ENCODE measurements around the gene SLC22A16. TPM values are rescaled to one million over a fixed set of nuclear protein-coding genes. Genes with fewer than 3 reads are reported as not detected.

Gene SLC22A16
- total RNA-seq, 1 experiment from 2014 or later = not detected

GRCh38 chr6:110485491-110485890, 9.1 kb upstream of the SLC22A16 start:
- Mint-ChIP-seq H3K27ac (ENCODE audit: low read depth, unreplicated experiment) (no peak overlapping the region), H3K9me3 (ENCODE audit: unreplicated experiment) (no peaks in the 10 kb centered on the region), H3K27me3 (ENCODE audit: insufficient read depth, unreplicated experiment) (no peaks in the 10 kb centered on the region), H3K4me3 (ENCODE audit: unreplicated experiment) (no peak overlapping the region), H3K36me3 (ENCODE audit: insufficient read depth, unreplicated experiment) (no peaks in the 10 kb centered on the region), H3K4me1 (ENCODE audit: insufficient read depth, unreplicated experiment) (peaks cover 6% of the 10 kb centered on the region)
- no peak for DNase-seq (ENCODE audit: unreplicated experiment)
- no TSS peak for BruUV-seq (replicated peaks)
- ChIA-PET POLR2A (interaction anchor here (0.6 kb wide), 1 partner anchor 393 kb away, joined by 3 read pairs; no protein-coding TSS in a partner anchor), CTCF (interaction anchor here (1.4 kb wide), 1 partner anchor 27 kb away, joined by 4 read pairs; no protein-coding TSS in a partner anchor)
- TF ChIP-seq, protein P1, sequence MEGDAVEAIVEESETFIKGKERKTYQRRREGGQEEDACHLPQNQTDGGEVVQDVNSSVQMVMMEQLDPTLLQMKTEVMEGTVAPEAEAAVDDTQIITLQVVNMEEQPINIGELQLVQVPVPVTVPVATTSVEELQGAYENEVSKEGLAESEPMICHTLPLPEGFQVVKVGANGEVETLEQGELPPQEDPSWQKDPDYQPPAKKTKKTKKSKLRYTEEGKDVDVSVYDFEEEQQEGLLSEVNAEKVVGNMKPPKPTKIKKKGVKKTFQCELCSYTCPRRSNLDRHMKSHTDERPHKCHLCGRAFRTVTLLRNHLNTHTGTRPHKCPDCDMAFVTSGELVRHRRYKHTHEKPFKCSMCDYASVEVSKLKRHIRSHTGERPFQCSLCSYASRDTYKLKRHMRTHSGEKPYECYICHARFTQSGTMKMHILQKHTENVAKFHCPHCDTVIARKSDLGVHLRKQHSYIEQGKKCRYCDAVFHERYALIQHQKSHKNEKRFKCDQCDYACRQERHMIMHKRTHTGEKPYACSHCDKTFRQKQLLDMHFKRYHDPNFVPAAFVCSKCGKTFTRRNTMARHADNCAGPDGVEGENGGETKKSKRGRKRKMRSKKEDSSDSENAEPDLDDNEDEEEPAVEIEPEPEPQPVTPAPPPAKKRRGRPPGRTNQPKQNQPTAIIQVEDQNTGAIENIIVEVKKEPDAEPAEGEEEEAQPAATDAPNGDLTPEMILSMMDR (IDR thresholded peaks at IDR 0.05; ENCODE audit: unreplicated experiment) = no peak
- intact Hi-C loops (cut with micrococcal nuclease) = no loop called here

GRCh38 chr6:110484321-110484720, 7.9 kb upstream of the SLC22A16 start:
- peak; percentile 60 for DNase-seq (ENCODE audit: unreplicated experiment)
- CTCF ChIA-PET = interaction anchor here (1.1 to 1.4 kb wide), 3 partner anchors 28 to 726 kb away, joined by 3 to 4 read pairs (median 3); no protein-coding TSS in a partner anchor
- Mint-ChIP-seq H3K36me3 (ENCODE audit: insufficient read depth, unreplicated experiment) (no peaks in the 10 kb centered on the region), H3K4me3 (ENCODE audit: unreplicated experiment) (no peak overlapping the region), H3K9me3 (ENCODE audit: unreplicated experiment) (no peaks in the 10 kb centered on the region), H3K4me1 (ENCODE audit: insufficient read depth, unreplicated experiment) (peaks cover 6% of the 10 kb centered on the region), H3K27me3 (ENCODE audit: insufficient read depth, unreplicated experiment) (no peaks in the 10 kb centered on the region), H3K27ac (ENCODE audit: low read depth, unreplicated experiment) (no peak overlapping the region)
- intact Hi-C loops (cut with micrococcal nuclease) = no loop called here
- no TSS peak for BruUV-seq (replicated peaks)
- POLR2A ChIA-PET = interaction anchor here (0.6 kb wide), 3 partner anchors 8 to 391 kb away, joined by 3 read pairs; no protein-coding TSS in a partner anchor
- TF ChIP-seq, protein P1 (IDR thresholded peaks at IDR 0.05; ENCODE audit: unreplicated experiment) = no peak

DNA sequence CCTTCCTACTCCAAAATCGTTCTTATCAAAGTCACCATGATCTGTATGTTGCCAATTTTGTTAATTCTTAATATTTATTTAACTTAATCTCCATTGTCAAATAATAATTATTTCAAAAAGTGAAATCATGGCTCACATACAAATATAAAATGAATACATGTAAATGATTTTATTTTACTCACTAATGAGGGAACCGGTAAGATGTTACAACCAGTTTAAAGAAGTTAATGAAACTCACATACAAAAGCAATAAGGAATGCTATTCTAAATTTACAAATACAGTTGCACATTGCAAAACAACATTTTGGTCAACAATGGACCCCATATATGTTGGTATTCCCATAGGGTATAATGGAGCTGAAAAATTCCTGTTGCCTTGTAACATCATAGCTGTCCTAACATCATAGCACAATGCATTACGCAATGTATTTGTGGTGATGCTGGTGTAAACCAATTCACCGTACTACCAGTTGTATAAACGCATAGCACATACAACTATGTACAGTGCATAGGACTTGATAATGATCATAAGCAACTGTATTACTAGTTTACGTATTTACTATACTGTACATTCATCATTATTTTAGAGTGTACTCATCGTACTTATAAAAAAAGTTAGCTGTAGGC, 6.5 kb upstream of the SLC22A16 start:
- TF ChIP-seq, protein P1 (IDR thresholded peaks at IDR 0.05; ENCODE audit: unreplicated experiment) = no peak
- Mint-ChIP-seq H3K36me3 (ENCODE audit: insufficient read depth, unreplicated experiment) (no peaks in the 10 kb centered on the region), H3K27me3 (ENCODE audit: insufficient read depth, unreplicated experiment) (no peaks in the 10 kb centered on the region), H3K4me3 (ENCODE audit: unreplicated experiment) (no peak overlapping the region), H3K27ac (ENCODE audit: low read depth, unreplicated experiment) (no peak overlapping the region), H3K4me1 (ENCODE audit: insufficient read depth, unreplicated experiment) (peaks cover 6% of the 10 kb centered on the region), H3K9me3 (ENCODE audit: unreplicated experiment) (no peaks in the 10 kb centered on the region)
- DNase-seq (ENCODE audit: unreplicated experiment) = no peak
- intact Hi-C loops (cut with micrococcal nuclease) = no loop called here
- ChIA-PET CTCF (interaction anchor here (0.6 to 0.7 kb wide), 3 partner anchors 46 to 468 kb away, joined by 3 read pairs; no protein-coding TSS in a partner anchor), POLR2A (no interaction called here)
- no TSS peak for BruUV-seq (replicated peaks)

- ChIA-PET POLR2A (no interaction called here), CTCF (no interaction called here)
- intact Hi-C loops (cut with micrococcal nuclease) = no loop called here
- Mint-ChIP-seq H3K27ac (ENCODE audit: low read depth, unreplicated experiment) (no peak overlapping the region), H3K4me1 (ENCODE audit: insufficient read depth, unreplicated experiment) (peaks cover 6% of the 10 kb centered on the region), H3K9me3 (ENCODE audit: unreplicated experiment) (no peaks in the 10 kb centered on the region), H3K4me3 (ENCODE audit: unreplicated experiment) (no peak overlapping the region), H3K27me3 (ENCODE audit: insufficient read depth, unreplicated experiment) (no peaks in the 10 kb centered on the region), H3K36me3 (ENCODE audit: insufficient read depth, unreplicated experiment) (no peaks in the 10 kb centered on the region)
- no peak for DNase-seq (ENCODE audit: unreplicated experiment)
- no TSS peak for BruUV-seq (replicated peaks)
- TF ChIP-seq, protein P1 (IDR thresholded peaks at IDR 0.05; ENCODE audit: unreplicated experiment) = no peak
Measured at GRCh38 chr6:110481081-110481480, 4.7 kb upstream of the SLC22A16 start.

Measured in MCF 10A (cell line).